ENCODE results near the gene TNFSF13B. TPM values are rescaled to one million over a fixed set of nuclear protein-coding genes. Genes with fewer than 3 reads are reported as not detected.
A peak's percentile ranks its signal among the peaks of the same experiment; 100 is the strongest.

The TNFSF13B gene
- total RNA-seq, 1 donor from 2014 or later: 0.47 TPM

DNA sequence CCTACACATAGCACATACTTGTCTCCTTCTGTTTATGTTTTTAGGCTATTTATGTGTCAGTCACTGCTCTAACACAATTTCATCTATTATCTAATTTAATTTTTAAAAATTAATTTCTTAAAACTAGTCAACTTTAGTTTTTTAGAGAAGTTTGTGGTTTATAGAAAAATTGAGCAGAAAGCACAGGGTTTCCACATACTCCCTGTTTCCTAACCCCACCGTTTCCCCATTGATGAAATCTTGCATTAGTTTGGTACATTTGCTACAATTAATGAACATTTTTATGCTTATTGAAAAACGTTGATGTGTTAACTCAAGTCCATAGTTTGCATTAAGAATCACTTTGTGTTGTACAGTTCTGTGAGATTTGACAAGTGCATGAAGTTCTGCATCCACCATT is 53.5 kb downstream of the TNFSF13B start:
- Mint-ChIP-seq H3K27ac (ENCODE audit: unreplicated experiment) (no peak overlapping the region), H3K4me1 (ENCODE audit: low read depth, unreplicated experiment) (peaks cover 29% of the 10 kb centered on the region), H3K9me3 (ENCODE audit: unreplicated experiment) (peaks cover 6% of the 10 kb centered on the region), H3K36me3 (ENCODE audit: unreplicated experiment) (peaks cover 2% of the 10 kb centered on the region), H3K27me3 (ENCODE audit: unreplicated experiment) (peaks cover 3% of the 10 kb centered on the region), H3K4me3 (ENCODE audit: unreplicated experiment) (no peak overlapping the region)
- TF ChIP-seq, protein P1, sequence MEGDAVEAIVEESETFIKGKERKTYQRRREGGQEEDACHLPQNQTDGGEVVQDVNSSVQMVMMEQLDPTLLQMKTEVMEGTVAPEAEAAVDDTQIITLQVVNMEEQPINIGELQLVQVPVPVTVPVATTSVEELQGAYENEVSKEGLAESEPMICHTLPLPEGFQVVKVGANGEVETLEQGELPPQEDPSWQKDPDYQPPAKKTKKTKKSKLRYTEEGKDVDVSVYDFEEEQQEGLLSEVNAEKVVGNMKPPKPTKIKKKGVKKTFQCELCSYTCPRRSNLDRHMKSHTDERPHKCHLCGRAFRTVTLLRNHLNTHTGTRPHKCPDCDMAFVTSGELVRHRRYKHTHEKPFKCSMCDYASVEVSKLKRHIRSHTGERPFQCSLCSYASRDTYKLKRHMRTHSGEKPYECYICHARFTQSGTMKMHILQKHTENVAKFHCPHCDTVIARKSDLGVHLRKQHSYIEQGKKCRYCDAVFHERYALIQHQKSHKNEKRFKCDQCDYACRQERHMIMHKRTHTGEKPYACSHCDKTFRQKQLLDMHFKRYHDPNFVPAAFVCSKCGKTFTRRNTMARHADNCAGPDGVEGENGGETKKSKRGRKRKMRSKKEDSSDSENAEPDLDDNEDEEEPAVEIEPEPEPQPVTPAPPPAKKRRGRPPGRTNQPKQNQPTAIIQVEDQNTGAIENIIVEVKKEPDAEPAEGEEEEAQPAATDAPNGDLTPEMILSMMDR (IDR thresholded peaks at IDR 0.05; ENCODE audit: partially characterized antibody, unreplicated experiment): no peak
- no peak for DNase-seq

DNA sequence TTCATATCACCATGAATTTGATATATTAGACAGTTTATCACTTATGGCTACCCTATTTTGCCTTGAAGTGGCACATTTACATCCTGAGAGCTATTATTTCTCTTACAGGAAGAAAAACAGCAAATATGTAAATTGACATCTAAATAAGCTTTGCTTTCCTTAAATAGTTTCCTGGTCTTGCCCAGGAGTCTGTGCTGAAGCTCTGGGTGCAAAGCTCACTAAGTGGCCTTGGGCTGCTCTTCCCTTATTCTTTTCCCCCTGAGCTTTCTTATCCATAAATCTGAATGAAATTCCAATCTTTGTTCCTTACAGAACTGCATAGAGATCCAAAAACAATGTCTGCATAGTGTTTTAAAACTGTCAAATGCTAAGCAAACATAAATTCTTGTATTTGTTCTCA is 56.3 kb downstream of the TNFSF13B start:
- DNase-seq: no peak
- Mint-ChIP-seq H3K4me1 (ENCODE audit: low read depth, unreplicated experiment) (peaks cover 29% of the 10 kb centered on the region), H3K4me3 (ENCODE audit: unreplicated experiment) (peak overlapping the region; percentile 16), H3K27ac (ENCODE audit: unreplicated experiment) (peak overlapping the region; percentile 71), H3K27me3 (ENCODE audit: unreplicated experiment) (peaks cover 3% of the 10 kb centered on the region), H3K9me3 (ENCODE audit: unreplicated experiment) (peaks cover 8% of the 10 kb centered on the region), H3K36me3 (ENCODE audit: unreplicated experiment) (peaks cover 5% of the 10 kb centered on the region)
- TF ChIP-seq, protein P1 (IDR thresholded peaks at IDR 0.05; ENCODE audit: partially characterized antibody, unreplicated experiment): no peak

DNA sequence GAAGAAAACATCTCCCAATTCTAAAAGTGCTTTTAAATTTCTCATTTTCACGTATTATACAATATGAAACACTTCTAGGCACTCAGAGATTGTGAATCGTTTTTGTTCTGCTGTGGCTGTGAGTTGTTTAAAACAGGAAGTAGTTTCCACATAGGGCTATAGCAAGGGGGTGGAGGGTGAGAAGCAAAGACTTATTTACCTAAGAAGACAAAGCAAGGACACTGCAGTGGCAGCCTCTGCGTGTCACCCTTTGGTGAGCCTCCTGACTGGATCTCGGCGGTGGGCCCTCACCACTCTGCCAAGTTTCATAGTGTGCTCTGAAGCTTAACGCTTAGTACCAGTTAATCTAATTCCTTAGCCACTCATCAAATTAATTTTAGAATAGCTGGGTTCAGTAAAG is 56.8 kb downstream of the TNFSF13B start:
- H3K4me3 Mint-ChIP-seq (ENCODE audit: unreplicated experiment): no peak overlapping the region
- peaks cover 5% of the 10 kb centered on the region for H3K36me3 Mint-ChIP-seq (ENCODE audit: unreplicated experiment)
- H3K9me3 Mint-ChIP-seq (ENCODE audit: unreplicated experiment): peaks cover 8% of the 10 kb centered on the region
- H3K27ac Mint-ChIP-seq (ENCODE audit: unreplicated experiment): no peak overlapping the region
- H3K27me3 Mint-ChIP-seq (ENCODE audit: unreplicated experiment): peaks cover 3% of the 10 kb centered on the region
- no peak for DNase-seq
- H3K4me1 Mint-ChIP-seq (ENCODE audit: low read depth, unreplicated experiment): peaks cover 29% of the 10 kb centered on the region
- TF ChIP-seq, protein P1 (IDR thresholded peaks at IDR 0.05; ENCODE audit: partially characterized antibody, unreplicated experiment): no peak

DNA sequence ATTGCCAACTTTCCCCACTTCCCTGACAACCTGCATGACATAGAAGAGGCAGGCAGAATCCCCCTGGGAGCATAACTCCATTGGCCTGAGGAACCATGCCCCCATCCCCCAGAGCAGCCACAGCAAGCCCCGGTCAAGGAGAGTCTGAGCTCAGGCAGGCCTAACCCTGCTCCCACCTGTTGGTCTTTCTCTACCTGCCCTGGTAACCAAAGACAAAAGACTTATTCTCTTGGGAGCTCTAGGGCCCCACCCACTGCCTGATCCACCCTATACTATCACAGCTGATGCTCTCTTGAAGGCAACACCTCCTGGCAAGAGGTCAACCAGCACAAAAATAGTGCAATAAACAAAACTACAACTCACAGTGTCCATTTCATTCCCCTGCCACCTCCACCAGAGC is 59.3 kb downstream of the TNFSF13B start:
- TF ChIP-seq, protein P1 (IDR thresholded peaks at IDR 0.05; ENCODE audit: partially characterized antibody, unreplicated experiment): no peak
- H3K36me3 Mint-ChIP-seq (ENCODE audit: unreplicated experiment): peaks cover 5% of the 10 kb centered on the region
- H3K9me3 Mint-ChIP-seq (ENCODE audit: unreplicated experiment): peaks cover 8% of the 10 kb centered on the region

DNA sequence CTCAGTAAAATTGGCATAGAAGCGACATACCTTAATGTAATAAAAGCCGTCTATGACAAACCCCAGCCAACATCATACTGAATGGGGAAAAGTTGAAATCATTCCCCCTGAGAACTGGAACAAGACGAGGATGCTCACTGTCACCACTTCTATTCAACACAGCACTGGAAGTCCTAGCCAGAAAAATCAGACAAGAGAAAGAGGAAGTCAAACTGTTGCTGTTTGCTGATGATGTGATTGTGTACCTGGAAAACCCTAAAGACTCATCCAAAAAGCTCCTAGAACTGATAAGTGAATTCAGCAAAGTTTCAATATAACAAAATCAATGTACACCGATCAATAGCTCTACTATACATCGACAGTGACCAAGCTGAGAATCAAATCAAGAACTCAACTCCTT is 63.3 kb downstream of the TNFSF13B start:
- Mint-ChIP-seq H3K4me1 (ENCODE audit: low read depth, unreplicated experiment) (peaks cover 2% of the 10 kb centered on the region), H3K36me3 (ENCODE audit: unreplicated experiment) (peaks cover 9% of the 10 kb centered on the region), H3K27ac (ENCODE audit: unreplicated experiment) (no peak overlapping the region), H3K9me3 (ENCODE audit: unreplicated experiment) (peaks cover 2% of the 10 kb centered on the region), H3K4me3 (ENCODE audit: unreplicated experiment) (no peak overlapping the region), H3K27me3 (ENCODE audit: unreplicated experiment) (no peaks in the 10 kb centered on the region)
- DNase-seq: no peak
- TF ChIP-seq, protein P1 (IDR thresholded peaks at IDR 0.05; ENCODE audit: partially characterized antibody, unreplicated experiment): no peak

More for the DNA sequence above, 59.3 kb downstream of the TNFSF13B start:
- Mint-ChIP-seq H3K27me3 (ENCODE audit: unreplicated experiment) (peaks cover 3% of the 10 kb centered on the region), H3K27ac (ENCODE audit: unreplicated experiment) (no peak overlapping the region), H3K4me1 (ENCODE audit: low read depth, unreplicated experiment) (peaks cover 24% of the 10 kb centered on the region), H3K4me3 (ENCODE audit: unreplicated experiment) (no peak overlapping the region)
- DNase-seq: no peak

Data from glutamatergic neuron (in vitro differentiated cells).